HepG2 (cell line): Measurements from ENCODE around the gene LYRM7. TPM values are rescaled to one million over a fixed set of nuclear protein-coding genes. Genes with fewer than 3 reads are reported as not detected.

ENCODE experiments used
- ATF7 ChIP-seq, 2 experiments: fragments of 450-650 bp in 1 of 2; sonication (generic) in 1 of 2; formaldehyde crosslinking in 1 of 2; IDR thresholded peaks; 2 replicates each; pipeline versions ENCODE4 v1.4.0 to v1.6.1; 2016 to 2020; ENCODE audit warnings: antibody characterized with exemption in 1 of 2, mild to moderate bottlenecking in 1 of 2, missing genetic modification reagents in 1 of 2
- EHMT2 ChIP-seq: fragments of 200-600 bp; sonication (generic); IDR thresholded peaks from 2 replicates; pipeline ENCODE4 v1.7.0; 2017; ENCODE audit warnings: antibody characterized with exemption, low read depth, low read length, borderline replicate concordance
- IKZF4 ChIP-seq: sonication (generic); formaldehyde crosslinking; IDR thresholded peaks from 2 replicates; pipeline ENCODE4 v1.5.1; 2020; ENCODE audit warnings: borderline replicate concordance, mild to moderate bottlenecking, low read depth, missing genetic modification reagents; ENCODE audit errors: not compliant biosample characterization
- MTA3 ChIP-seq: sonication (generic); formaldehyde crosslinking; IDR thresholded peaks from 2 replicates; pipeline ENCODE4 v1.4.0; 2020; ENCODE audit warnings: missing genetic modification reagents
- MYNN ChIP-seq: sonication (generic); formaldehyde crosslinking; IDR thresholded peaks from 2 replicates; pipeline ENCODE4 v1.4.0; 2020; ENCODE audit warnings: mild to moderate bottlenecking, low read depth, missing genetic modification reagents
- NAIF1 ChIP-seq: sonication (generic); formaldehyde crosslinking; IDR thresholded peaks from 2 replicates; pipeline ENCODE4 v1.5.0; 2020; ENCODE audit warnings: mild to moderate bottlenecking, missing genetic modification reagents, borderline replicate concordance
- PAF1 ChIP-seq: IDR thresholded peaks from 2 replicates; pipeline ENCODE4 v1.6.1; 2016; ENCODE audit warnings: missing genetic modification reagents, missing compliant biosample characterization
- SOX6 ChIP-seq, 2 experiments: fragments of 450-650 bp in 1 of 2; sonication (generic) in 1 of 2; formaldehyde crosslinking in 1 of 2; IDR thresholded peaks; 2 replicates each; pipeline versions ENCODE4 v1.4.0 to v1.6.1; 2017 to 2020; ENCODE audit warnings: antibody characterized with exemption in 1 of 2, mild to moderate bottlenecking in 1 of 2, missing genetic modification reagents in 1 of 2
- ZKSCAN5 ChIP-seq: sonication (generic); formaldehyde crosslinking; IDR thresholded peaks from 2 replicates; pipeline ENCODE4 v1.5.1; 2020; ENCODE audit warnings: mild to moderate bottlenecking, missing genetic modification reagents
- ZNF660 ChIP-seq: sonication (generic); formaldehyde crosslinking; IDR thresholded peaks from 2 replicates; pipeline ENCODE4 v1.5.1; 2020; ENCODE audit warnings: mild to moderate bottlenecking, low read depth, missing genetic modification reagents, borderline replicate concordance
- ZSCAN9 ChIP-seq: IDR thresholded peaks from 2 replicates; pipeline ENCODE4 v1.6.1; 2016; ENCODE audit warnings: borderline replicate concordance
- polyA plus RNA-seq, 8 experiments: library from polyadenylated mRNA; depleted of rRNA in 3 of 8; stranded (reverse) in 7 of 8; unstranded in 1 of 8; fragments of >200 nt; fragmentation: Illumina TruSeq in 4 of 8; extraction: Trizol in 4 of 8; gene quantifications; 2 replicates each; pipeline versions ENCODE4 v1.2.1 to v1.2.3, GENCODE V29; 2011 to 2016; ENCODE audit warnings: low read depth in 4 of 8, missing spikeins in 1 of 8, mixed read lengths in 1 of 8; ENCODE audit not compliant: insufficient read depth in 1 of 8
- total RNA-seq, 5 experiments: library from RNA; depleted of rRNA; stranded (reverse); fragments of >200 nt; fragmentation: Illumina TruSeq; extraction: Trizol; gene quantifications; 2 replicates each; pipeline ENCODE4 v1.2.3, GENCODE V29; 2016; ENCODE audit warnings: low read depth in 1 of 5
- TF ChIP-seq, protein P1 (sequence below): sonication (generic); formaldehyde crosslinking; IDR thresholded peaks from 2 replicates; pipeline ENCODE4 v1.5.1; 2020; ENCODE audit warnings: mild to moderate bottlenecking, missing genetic modification reagents, moderate library complexity
- TF ChIP-seq, protein P2 (sequence below), 2 experiments: sonication (generic) in 1 of 2; formaldehyde crosslinking in 1 of 2; IDR thresholded peaks; 2 replicates each; pipeline versions ENCODE4 v1.4.0 to v1.6.1; 2018 to 2020; ENCODE audit warnings: missing genetic modification reagents in 2 of 2, borderline replicate concordance in 1 of 2, low read depth in 1 of 2, mild to moderate bottlenecking in 1 of 2, missing biosample characterization in 1 of 2
- TF ChIP-seq, protein P3 (sequence below), 2 experiments: sonication (generic) in 1 of 2; formaldehyde crosslinking in 1 of 2; IDR thresholded peaks; 2 replicates each; pipeline versions ENCODE4 v1.5.1 to v1.6.1; 2011 to 2020; ENCODE audit warnings: borderline replicate concordance in 1 of 2, low read depth in 1 of 2, low read length in 1 of 2, mild to moderate bottlenecking in 1 of 2, missing genetic modification reagents in 1 of 2, moderate library complexity in 1 of 2
- TF ChIP-seq, protein P4 (sequence below): fragments of 450-650 bp; IDR thresholded peaks from 2 replicates; pipeline ENCODE4 v1.6.1; 2017; ENCODE audit warnings: mild to moderate bottlenecking
- TF ChIP-seq, protein P5 (sequence below): sonication (generic); formaldehyde crosslinking; IDR thresholded peaks from 2 replicates; pipeline ENCODE4 v1.4.0; 2020; ENCODE audit warnings: missing genetic modification reagents

LYRM7 gene
- total and polyA plus RNA-seq, 2 of the 13 experiments (the other 11 are each of a cell fraction or from before 2014, with no cell fraction given): 3.0 to 5.5 TPM

DNA sequence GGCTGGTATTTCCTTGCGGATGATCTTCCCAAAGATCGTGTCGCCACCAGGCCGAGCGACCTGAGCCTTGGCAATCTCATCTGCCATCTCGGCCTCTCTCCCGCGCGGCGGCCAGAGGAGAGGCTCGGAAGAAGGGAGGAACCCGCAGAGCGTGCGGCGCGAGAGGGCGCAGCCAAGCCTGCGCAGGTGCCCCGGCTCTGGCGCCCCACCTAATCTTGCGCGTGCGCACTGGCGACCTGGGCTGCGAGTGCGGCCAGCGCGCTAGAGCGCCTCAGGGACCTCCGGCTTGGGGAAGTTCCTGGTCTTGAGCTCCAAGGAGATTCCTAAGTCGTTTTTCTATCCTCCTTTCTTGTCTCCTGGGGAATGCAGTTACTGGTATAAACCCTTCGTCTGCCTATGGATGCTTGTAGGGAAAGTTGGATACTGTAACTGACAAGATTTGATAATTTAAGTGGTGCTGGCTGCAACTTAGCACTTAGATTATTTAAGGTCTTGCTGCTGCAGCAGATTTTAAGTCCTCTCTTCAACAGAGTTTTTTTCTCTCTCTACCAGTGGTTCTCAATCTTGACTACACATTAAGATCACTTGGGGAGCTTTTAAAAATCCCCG, 5.5 kb upstream of the LYRM7 start, which contains the start of gene HINT1 (continued):
- TF ChIP-seq MYNN (CRISPR knock-in tag) (no peak), MTA3 (no peak), NAIF1 (CRISPR knock-in tag) (peak; percentile 13; the same call in 1 of the 2 replicates), IKZF4 (no peak), PAF1 (CRISPR knock-in tag) (no peak), EHMT2 (no peak), ZKSCAN5 (CRISPR knock-in tag) (0 out of 2 replicates have a peak, but pooled peaks have one; percentile 34), ZNF660 (CRISPR knock-in tag) (no peak; the same call in 1 of the 2 replicates), SOX6 (IDR thresholded peaks at IDR 0.05) (no peak), SOX6 (CRISPR knock-in tag; IDR thresholded peaks at IDR 0.05) (peak; percentile 22; the same call in 1 of the 2 replicates), ATF7 (IDR thresholded peaks at IDR 0.05) (no peak), ATF7 (CRISPR knock-in tag; IDR thresholded peaks at IDR 0.05) (0 out of 2 replicates have a peak, but pooled peaks have one; percentile 45), ZSCAN9 (CRISPR knock-in tag) (peak; percentile 74; the same call in 1 of the 2 replicates)
- TF ChIP-seq, protein P1, sequence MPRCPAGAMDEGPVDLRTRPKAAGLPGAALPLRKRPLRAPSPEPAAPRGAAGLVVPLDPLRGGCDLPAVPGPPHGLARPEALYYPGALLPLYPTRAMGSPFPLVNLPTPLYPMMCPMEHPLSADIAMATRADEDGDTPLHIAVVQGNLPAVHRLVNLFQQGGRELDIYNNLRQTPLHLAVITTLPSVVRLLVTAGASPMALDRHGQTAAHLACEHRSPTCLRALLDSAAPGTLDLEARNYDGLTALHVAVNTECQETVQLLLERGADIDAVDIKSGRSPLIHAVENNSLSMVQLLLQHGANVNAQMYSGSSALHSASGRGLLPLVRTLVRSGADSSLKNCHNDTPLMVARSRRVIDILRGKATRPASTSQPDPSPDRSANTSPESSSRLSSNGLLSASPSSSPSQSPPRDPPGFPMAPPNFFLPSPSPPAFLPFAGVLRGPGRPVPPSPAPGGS (CRISPR knock-in tag): 0 out of 2 replicates have a peak, but pooled peaks have one; percentile 7
- TF ChIP-seq, protein P2, sequence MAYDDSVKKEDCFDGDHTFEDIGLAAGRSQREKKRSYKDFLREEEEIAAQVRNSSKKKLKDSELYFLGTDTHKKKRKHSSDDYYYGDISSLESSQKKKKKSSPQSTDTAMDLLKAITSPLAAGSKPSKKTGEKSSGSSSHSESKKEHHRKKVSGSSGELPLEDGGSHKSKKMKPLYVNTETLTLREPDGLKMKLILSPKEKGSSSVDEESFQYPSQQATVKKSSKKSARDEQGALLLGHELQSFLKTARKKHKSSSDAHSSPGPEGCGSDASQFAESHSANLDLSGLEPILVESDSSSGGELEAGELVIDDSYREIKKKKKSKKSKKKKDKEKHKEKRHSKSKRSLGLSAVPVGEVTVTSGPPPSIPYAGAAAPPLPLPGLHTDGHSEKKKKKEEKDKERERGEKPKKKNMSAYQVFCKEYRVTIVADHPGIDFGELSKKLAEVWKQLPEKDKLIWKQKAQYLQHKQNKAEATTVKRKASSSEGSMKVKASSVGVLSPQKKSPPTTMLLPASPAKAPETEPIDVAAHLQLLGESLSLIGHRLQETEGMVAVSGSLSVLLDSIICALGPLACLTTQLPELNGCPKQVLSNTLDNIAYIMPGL (CRISPR knock-in tag; IDR thresholded peaks at IDR 0.05; ENCODE audit: borderline replicate concordance in 1 of 2, low read depth in 1 of 2): peak; percentile 79 to 92
- TF ChIP-seq, protein P3, sequence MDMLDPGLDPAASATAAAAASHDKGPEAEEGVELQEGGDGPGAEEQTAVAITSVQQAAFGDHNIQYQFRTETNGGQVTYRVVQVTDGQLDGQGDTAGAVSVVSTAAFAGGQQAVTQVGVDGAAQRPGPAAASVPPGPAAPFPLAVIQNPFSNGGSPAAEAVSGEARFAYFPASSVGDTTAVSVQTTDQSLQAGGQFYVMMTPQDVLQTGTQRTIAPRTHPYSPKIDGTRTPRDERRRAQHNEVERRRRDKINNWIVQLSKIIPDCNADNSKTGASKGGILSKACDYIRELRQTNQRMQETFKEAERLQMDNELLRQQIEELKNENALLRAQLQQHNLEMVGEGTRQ (IDR thresholded peaks at IDR 0.05; ENCODE audit: low read depth, low read length): no peak
- TF ChIP-seq, protein P3 (CRISPR knock-in tag; IDR thresholded peaks at IDR 0.05; ENCODE audit: borderline replicate concordance): no peak; the same call in 1 of the 2 replicates
- TF ChIP-seq, protein P4, sequence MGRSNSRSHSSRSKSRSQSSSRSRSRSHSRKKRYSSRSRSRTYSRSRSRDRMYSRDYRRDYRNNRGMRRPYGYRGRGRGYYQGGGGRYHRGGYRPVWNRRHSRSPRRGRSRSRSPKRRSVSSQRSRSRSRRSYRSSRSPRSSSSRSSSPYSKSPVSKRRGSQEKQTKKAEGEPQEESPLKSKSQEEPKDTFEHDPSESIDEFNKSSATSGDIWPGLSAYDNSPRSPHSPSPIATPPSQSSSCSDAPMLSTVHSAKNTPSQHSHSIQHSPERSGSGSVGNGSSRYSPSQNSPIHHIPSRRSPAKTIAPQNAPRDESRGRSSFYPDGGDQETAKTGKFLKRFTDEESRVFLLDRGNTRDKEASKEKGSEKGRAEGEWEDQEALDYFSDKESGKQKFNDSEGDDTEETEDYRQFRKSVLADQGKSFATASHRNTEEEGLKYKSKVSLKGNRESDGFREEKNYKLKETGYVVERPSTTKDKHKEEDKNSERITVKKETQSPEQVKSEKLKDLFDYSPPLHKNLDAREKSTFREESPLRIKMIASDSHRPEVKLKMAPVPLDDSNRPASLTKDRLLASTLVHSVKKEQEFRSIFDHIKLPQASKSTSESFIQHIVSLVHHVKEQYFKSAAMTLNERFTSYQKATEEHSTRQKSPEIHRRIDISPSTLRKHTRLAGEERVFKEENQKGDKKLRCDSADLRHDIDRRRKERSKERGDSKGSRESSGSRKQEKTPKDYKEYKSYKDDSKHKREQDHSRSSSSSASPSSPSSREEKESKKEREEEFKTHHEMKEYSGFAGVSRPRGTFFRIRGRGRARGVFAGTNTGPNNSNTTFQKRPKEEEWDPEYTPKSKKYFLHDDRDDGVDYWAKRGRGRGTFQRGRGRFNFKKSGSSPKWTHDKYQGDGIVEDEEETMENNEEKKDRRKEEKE: no peak
- TF ChIP-seq, protein P5, sequence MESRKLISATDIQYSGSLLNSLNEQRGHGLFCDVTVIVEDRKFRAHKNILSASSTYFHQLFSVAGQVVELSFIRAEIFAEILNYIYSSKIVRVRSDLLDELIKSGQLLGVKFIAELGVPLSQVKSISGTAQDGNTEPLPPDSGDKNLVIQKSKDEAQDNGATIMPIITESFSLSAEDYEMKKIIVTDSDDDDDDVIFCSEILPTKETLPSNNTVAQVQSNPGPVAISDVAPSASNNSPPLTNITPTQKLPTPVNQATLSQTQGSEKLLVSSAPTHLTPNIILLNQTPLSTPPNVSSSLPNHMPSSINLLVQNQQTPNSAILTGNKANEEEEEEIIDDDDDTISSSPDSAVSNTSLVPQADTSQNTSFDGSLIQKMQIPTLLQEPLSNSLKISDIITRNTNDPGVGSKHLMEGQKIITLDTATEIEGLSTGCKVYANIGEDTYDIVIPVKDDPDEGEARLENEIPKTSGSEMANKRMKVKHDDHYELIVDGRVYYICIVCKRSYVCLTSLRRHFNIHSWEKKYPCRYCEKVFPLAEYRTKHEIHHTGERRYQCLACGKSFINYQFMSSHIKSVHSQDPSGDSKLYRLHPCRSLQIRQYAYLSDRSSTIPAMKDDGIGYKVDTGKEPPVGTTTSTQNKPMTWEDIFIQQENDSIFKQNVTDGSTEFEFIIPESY (CRISPR knock-in tag): no peak
